ENCODE measurements around the gene SH2D1B. TPM values are rescaled to one million over a fixed set of nuclear protein-coding genes. Genes with fewer than 3 reads are reported as not detected.
"Not testable (repeated sequence)": the region's sequence is repeated elsewhere in the genome, so short reads cannot be mapped to it uniquely, and the experiment has no call there.

The SH2D1B gene
- total and polyA plus RNA-seq, 4 experiments from 2014 or later: 0.23 TPM; not detected in 3

DNA sequence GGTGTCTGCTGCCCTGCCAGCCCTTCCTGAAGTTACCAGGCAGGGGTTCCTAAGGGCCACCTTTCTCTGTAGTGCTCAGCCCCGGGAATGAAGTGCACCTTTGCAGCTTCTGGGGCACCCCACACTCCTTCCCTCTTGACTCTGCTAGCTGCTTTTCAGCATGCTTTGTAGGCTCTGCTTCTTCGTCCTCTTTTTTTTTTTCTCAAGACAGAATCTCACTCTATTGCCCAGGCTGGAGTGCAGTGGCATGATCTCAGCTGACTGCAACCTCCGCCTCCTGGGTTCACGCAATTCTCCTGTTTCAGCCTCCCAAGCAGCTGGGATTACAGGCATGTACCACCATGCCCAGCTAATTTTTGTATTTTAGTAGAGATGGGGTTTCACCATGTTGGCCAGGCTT, 60.1 kb downstream of the SH2D1B start:
- H3K27me3 Mint-ChIP-seq: peaks cover 5 to 24% of the 10 kb centered on the region in 2 donors
- DNase-seq; H3K36me3 ChIP-seq (ENCODE audit: insufficient read depth, low read length); H3K4me3 Mint-ChIP-seq; H3K27ac Mint-ChIP-seq; H3K9me3 ChIP-seq (ENCODE audit: control insufficient read depth in 1 of 2, low read length in 2 of 2); H3K4me1 ChIP-seq (ENCODE audit: insufficient read depth, low read length); H3K4me1 Mint-ChIP-seq; intact Hi-C loops (cut with micrococcal nuclease); H3K4me3 ChIP-seq (ENCODE audit: low read length in 2 of 2); H3K27me3 ChIP-seq (ENCODE audit: insufficient read depth, low read length); H3K36me3 Mint-ChIP-seq; H3K9me3 Mint-ChIP-seq; POLR2A ChIA-PET (ENCODE audit: partially characterized antibody); H3K27ac ChIP-seq (ENCODE audit: low read depth, low read length): not testable (repeated sequence)
- CTCF ChIA-PET (ENCODE audit: partially characterized antibody): interaction anchor here (1.1 kb wide), 1 partner anchor 16 kb away, joined by 3 read pairs; no protein-coding TSS in a partner anchor

DNA sequence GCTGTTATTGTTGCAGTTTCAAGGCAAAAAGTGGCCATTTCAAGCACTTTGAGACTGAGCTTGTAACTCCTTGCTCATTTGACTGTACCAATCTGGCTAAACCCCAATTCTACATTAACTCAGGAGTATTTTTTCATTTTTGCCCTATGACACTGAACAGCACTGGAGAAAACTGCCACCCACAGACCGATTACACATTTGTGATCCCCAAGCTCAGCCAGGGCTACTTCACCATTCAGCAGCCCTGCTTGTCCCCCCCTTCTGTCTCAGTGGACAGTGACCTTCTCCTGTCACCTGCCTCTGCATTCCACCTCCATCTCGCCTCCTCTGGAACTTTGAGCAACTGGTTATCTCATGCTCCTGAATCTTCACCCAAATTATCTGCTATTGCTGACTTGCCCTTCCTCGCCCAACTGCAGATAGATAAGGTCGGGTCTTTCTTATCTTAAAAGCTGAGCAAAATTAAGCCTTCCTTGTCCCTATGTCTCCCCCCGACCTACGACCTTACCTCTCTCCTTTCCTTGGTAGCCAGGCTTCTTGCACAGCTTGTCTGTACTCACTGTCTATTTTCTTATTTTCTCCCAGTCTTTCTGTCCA, 60.6 kb downstream of the SH2D1B start:
- Mint-ChIP-seq H3K27me3 (peaks cover 4 to 23% of the 10 kb centered on the region in 2 donors), H3K36me3 (no peaks in the 10 kb centered on the region), H3K27ac (no peak overlapping the region), H3K4me1 (no peaks in the 10 kb centered on the region), H3K9me3 (no peaks in the 10 kb centered on the region), H3K4me3 (no peak overlapping the region)
- no peaks in the 10 kb centered on the region for H3K4me1 ChIP-seq (ENCODE audit: insufficient read depth, low read length)
- no peaks in the 10 kb centered on the region for H3K9me3 ChIP-seq (ENCODE audit: control insufficient read depth in 1 of 2, low read length in 2 of 2)
- no peak for DNase-seq
- no peaks in the 10 kb centered on the region for H3K27me3 ChIP-seq (ENCODE audit: insufficient read depth, low read length)
- no peak overlapping the region for H3K4me3 ChIP-seq (ENCODE audit: low read length in 2 of 2)
- H3K27ac ChIP-seq (ENCODE audit: low read depth, low read length): no peak overlapping the region
- intact Hi-C loops (cut with micrococcal nuclease): no loop called here
- ChIA-PET CTCF (ENCODE audit: partially characterized antibody) (interaction anchor here (1.1 kb wide), 1 partner anchor 15 kb away, joined by 3 read pairs; no protein-coding TSS in a partner anchor), POLR2A (ENCODE audit: partially characterized antibody) (no interaction called here)
- H3K36me3 ChIP-seq (ENCODE audit: insufficient read depth, low read length): no peaks in the 10 kb centered on the region

DNA sequence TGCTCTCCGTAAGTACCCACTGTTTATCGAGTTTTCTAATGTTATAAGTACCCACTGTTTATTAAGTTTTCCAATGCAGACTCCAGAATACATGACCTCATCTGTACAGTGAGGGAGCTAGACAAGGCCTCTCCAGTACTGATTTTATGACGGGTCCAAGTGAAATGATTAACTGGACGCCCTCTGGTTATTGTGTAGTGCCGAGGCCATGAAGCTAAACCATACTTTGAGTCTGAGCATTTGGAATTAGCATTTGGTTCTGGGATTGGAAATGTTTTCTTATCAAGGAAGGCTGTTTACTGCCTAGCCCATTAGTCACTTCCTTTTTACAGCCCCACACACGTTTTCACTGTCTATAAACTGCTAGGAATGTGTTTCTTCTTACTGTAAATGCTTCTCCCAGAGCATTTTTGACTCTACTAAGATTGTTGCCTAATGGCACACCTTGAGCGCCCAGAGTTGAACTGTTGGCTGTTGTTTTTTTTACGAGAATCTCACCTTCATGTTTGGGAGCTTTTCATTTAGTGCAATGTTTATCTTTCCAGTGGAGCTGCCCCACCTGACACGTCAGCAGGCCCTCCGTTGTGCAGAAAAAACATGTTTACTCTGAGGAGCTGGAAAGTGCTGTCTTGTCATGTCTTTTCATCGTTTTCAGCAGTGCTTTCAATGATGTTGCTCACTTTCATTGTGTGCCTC, 62.2 kb downstream of the SH2D1B start:
- POLR2A ChIA-PET (ENCODE audit: partially characterized antibody): no interaction called here
- Mint-ChIP-seq H3K4me1 (no peaks in the 10 kb centered on the region), H3K9me3 (no peaks in the 10 kb centered on the region), H3K27me3 (peaks cover 2 to 17% of the 10 kb centered on the region in 2 donors), H3K36me3 (no peaks in the 10 kb centered on the region), H3K4me3 (no peak overlapping the region), H3K27ac (no peak overlapping the region)
- Histone ChIP-seq H3K27ac (ENCODE audit: low read depth, low read length) (no peak overlapping the region), H3K4me3 (ENCODE audit: low read length in 2 of 2) (no peak overlapping the region), H3K27me3 (ENCODE audit: insufficient read depth, low read length) (no peaks in the 10 kb centered on the region), H3K9me3 (ENCODE audit: control insufficient read depth in 1 of 2, low read length in 2 of 2) (no peaks in the 10 kb centered on the region), H3K4me1 (ENCODE audit: insufficient read depth, low read length) (no peaks in the 10 kb centered on the region), H3K36me3 (ENCODE audit: insufficient read depth, low read length) (no peaks in the 10 kb centered on the region)
- DNase-seq: no peak
- intact Hi-C loops (cut with micrococcal nuclease): no loop called here
- CTCF ChIA-PET (ENCODE audit: partially characterized antibody): no interaction called here

DNA sequence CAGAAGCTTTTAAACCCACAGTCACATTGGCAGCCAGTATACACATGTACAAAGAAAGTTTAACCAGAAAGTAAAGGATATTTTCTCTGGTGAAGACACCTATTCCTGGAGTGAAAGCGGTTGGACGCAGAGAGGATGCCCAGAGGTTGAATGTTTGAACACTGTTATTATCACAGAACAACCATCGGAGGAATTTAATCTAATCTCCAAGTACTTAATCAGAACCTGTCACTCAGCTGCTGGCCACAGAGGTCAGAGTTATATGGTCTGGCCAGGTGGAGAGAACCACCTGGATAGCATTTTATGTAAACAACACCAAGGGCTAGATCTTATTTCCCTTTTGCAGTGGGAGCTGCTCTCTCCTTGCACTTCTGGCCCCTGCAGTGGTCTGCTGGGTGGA, 64.7 kb downstream of the SH2D1B start:
- Mint-ChIP-seq H3K4me1 (no peaks in the 10 kb centered on the region), H3K27ac (no peak overlapping the region), H3K36me3 (no peaks in the 10 kb centered on the region), H3K4me3 (no peak overlapping the region), H3K27me3 (peaks cover 2 to 12% of the 10 kb centered on the region in 2 donors), H3K9me3 (no peaks in the 10 kb centered on the region)
- ChIA-PET CTCF (ENCODE audit: partially characterized antibody) (no interaction called here), POLR2A (ENCODE audit: partially characterized antibody) (no interaction called here)
- DNase-seq: no peak
- Histone ChIP-seq H3K27me3 (ENCODE audit: insufficient read depth, low read length) (no peaks in the 10 kb centered on the region), H3K4me1 (ENCODE audit: insufficient read depth, low read length) (no peaks in the 10 kb centered on the region), H3K4me3 (ENCODE audit: low read length in 2 of 2) (no peak overlapping the region), H3K9me3 (ENCODE audit: control insufficient read depth in 1 of 2, low read length in 2 of 2) (no peaks in the 10 kb centered on the region), H3K36me3 (ENCODE audit: insufficient read depth, low read length) (no peaks in the 10 kb centered on the region), H3K27ac (ENCODE audit: low read depth, low read length) (no peak overlapping the region)
- intact Hi-C loops (cut with micrococcal nuclease): no loop called here

Other genes starting within 250 kb of the SH2D1B start
- not detected for gene SPATA46, start 35.3 kb downstream of the SH2D1B start, total RNA-seq
- gene SPATA46, start 35.3 kb downstream of the SH2D1B start, polyA plus RNA-seq: not detected
- not detected for gene C1orf226, start 30.4 kb downstream of the SH2D1B start, total RNA-seq
- gene C1orf226, start 30.4 kb downstream of the SH2D1B start, polyA plus RNA-seq: not detected
- gene UHMK1, start 85.7 kb upstream of the SH2D1B start, total RNA-seq: 10 to 100 TPM; 70.2 to 72.5 TPM
- 10 to 100 TPM; 35.7 to 53.4 TPM for gene UHMK1, start 85.7 kb upstream of the SH2D1B start, polyA plus RNA-seq
- gene UAP1, start 149.6 kb upstream of the SH2D1B start, total RNA-seq: 10 to 100 TPM; 21.5 to 22.7 TPM
- 10 to 100 TPM; 24.6 to 33.7 TPM for gene UAP1, start 149.6 kb upstream of the SH2D1B start, polyA plus RNA-seq
- gene DDR2, start 220.3 kb upstream of the SH2D1B start, total RNA-seq: under 1 TPM; 0.47 to 0.53 TPM
- under 1 TPM in 1 of 2 donors, not detected in 1; 0.18 TPM for gene DDR2, start 220.3 kb upstream of the SH2D1B start, polyA plus RNA-seq

Measured in CD4-positive, alpha-beta memory T cell (primary cell).